DMS53 treated with DMSO at 0.1 percent for 48 hours (cell line): ENCODE data around the gene TMTC2.
A peak's percentile ranks its signal among the peaks of the same experiment; 100 is the strongest.
"Not testable (repeated sequence)": the region's sequence is repeated elsewhere in the genome, so short reads cannot be mapped to it uniquely, and the experiment has no call there.

ENCODE experiments used
- DNase-seq: peaks from one replicate; lab custom pipeline; 2025; ENCODE audit not compliant: unreplicated experiment; lab: John Stamatoyannopoulos, UW

The TMTC2 gene

DNA sequence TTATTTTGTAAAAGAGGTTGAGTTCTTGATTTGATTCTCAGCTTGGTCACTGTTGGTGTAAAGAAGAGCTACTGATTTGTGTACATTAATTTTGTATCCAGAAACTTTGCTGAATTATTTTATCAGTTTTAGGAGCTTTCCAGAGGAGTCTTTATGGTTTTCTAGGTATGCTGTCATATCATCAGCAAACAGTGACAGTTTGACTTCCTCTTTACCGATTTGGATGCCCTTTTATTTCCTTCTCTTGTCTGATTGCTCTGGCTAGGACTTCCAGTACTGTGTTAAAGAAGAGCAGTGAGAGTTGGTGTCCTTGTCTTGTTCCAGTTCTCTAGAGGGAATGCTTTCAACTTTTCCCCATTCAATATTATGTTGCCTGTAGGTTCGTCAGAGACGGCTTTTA, 431.2 kb downstream of the TMTC2 start:
- not testable (repeated sequence) for DNase-seq

GRCh38 chr12:83121897-83122622, 435.4 kb downstream of the TMTC2 start:
- DNase-seq: no peak

DNA sequence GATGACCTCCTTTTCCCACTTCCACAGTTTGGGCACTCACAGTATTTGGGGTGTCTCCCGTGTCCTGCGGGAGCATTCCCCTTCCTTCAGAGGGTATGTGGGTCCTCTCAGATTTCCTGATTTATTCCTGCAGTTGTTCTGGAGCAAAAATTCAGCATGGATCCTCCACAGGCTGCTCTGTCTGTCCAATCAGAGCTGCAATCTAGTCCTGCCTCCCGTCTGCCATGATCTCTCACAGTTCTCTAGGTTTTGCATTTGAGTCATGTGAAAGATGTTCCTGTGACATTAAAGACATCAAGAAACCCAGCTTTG, 435.9 kb downstream of the TMTC2 start:
- DNase-seq: no peak

DNA sequence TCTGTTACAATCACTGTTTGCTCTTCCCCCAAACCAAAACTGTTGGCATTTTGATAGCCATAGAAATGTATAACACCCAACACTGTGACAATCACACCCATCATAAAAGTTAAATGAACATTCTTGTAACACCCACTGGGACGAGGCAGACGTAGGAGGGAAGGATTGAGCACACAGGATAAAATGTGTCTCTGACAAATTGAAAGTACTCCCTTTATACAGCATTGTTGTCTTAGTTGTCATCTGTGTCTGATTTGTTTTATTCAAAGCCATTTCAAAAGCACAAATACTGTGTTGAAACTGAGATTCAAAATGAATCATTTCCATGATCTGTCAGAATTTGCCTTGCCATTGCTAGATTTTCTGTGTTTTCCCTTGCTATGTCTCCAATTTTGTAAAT, 436.3 kb downstream of the TMTC2 start:
- DNase-seq: no peak

- DNase-seq: no peak
These were observed 441.8 kb downstream of the TMTC2 start for GRCh38 chr12:83128540-83128939.

GRCh38 chr12:83130178-83130577, 443.5 kb downstream of the TMTC2 start:
- DNase-seq: no peak

GRCh38 chr12:83132360-83132759, 445.7 kb downstream of the TMTC2 start:
- no peak for DNase-seq

GRCh38 chr12:83136411-83136810, 449.7 kb downstream of the TMTC2 start:
- DNase-seq: no peak

GRCh38 chr12:83140135-83140534, 453.4 kb downstream of the TMTC2 start:
- DNase-seq: no peak

DNA sequence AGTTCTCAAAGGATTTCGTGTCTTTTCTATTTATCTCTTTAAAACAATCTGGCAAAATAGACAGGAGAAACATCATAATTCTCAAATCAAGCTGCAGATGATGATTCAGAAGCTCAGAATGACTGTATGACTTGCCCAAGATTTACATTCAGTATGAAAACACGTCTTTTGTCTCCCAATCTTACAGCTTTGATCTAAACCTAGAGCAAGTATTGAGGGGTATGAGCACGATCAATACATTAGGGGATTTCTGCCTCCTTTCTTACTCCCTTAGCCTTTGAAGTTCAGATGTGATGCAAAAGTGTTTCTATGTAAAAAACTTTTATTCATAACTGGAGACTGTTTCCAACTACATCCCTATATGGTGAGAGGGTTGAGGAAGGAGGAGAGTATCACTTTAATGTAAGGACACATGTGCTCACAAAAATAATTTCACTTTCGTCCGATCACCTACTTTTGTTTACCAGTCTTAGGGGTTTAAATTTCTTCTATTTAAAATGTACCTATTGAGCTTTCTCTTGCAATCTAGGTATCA, 454.8 kb downstream of the TMTC2 start:
- DNase-seq: no peak

GRCh38 chr12:83142914-83143313, 456.2 kb downstream of the TMTC2 start:
- DNase-seq: no peak

- no peak for DNase-seq
These were observed 457.2 kb downstream of the TMTC2 start for GRCh38 chr12:83143950-83144349.

DNA sequence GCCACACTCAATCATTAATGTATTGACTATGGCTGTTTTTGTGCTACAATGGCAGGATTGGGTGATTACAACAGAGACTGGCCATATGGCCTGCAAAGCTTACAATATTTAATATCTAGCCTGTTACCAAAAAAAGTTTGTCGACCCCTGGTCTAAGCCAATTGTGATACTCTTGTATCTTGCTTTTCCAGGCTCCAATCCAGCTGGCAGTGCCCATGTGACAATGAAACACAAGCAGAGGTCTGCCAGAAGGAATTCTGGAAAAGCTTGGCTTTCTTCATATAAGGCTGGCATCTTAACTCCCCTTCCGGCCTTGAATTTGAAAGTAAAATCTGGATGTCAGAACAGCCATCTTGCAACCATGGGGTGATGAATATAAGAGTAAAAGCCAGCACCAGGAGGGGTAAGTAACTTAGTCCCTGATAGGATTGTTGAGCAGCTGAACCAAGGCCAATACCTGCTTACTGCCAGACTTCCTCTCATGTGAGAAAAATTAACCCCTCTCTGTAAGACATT, 458.7 kb downstream of the TMTC2 start:
- DNase-seq: no peak

DNA sequence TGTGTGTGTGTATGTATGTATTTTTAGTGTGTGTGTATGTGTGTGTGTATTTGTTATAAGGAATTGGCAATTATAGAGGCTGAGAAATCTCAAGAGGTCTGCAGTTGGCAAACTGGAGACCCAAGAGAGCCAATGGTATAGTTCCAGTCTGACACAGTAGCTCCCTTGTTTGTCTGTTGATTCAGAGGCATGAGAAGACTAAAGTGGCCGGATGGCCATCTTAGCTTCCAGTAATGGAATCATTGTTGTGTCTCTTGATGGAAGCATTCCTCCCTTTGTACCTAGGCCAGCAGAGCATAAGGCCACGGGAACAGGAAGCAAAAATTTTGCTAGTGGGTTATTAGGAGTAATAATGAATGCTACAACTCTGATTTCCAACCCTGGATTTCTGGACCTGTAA, 460.6 kb downstream of the TMTC2 start:
- no peak for DNase-seq

- DNase-seq: no peak
These were observed 463.3 kb downstream of the TMTC2 start for GRCh38 chr12:83149987-83150386.

GRCh38 chr12:83150465-83151189, 463.9 kb downstream of the TMTC2 start:
- no peak for DNase-seq

GRCh38 chr12:83153177-83153576, 466.5 kb downstream of the TMTC2 start:
- DNase-seq: no peak

DNA sequence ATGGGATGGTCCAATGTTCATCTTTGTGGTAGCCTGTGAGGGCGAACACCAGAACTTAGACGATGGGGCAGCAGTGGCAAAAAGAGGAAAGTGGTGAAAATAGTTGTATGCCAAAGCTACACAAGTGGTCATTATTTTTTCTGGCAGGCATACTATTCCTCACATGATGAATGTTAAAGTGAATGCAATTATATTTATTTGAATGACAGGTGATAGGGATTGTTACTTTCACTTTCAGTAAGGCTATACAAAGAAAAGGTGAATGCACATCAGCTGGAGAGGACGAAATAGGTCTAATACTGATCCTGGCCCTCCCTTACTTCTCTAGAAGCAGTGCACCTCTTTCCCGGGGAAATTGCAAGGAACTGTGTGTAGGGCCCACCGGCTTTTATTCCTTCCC, 470.1 kb downstream of the TMTC2 start:
- peak; percentile 42 for DNase-seq

DNA sequence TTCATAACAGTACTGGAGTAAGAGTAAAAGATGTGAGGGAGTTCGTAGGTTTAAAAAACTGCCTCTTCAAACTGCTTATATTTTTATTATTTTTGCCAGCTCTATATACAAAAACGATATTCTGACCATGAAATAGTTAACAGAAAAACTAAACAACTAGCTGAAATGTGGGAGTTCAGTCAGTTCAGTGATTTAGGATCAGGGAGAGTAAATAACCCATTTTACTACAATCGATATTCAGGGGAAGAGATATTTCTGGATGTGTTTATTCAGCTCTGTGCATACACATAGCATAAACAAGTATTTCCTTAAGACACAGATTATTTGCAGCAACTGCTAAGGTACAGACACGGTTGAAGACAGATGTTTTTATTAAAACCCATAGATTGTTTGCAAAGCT, 470.9 kb downstream of the TMTC2 start:
- DNase-seq: no peak

- DNase-seq: no peak
These were observed 472.0 kb downstream of the TMTC2 start for GRCh38 chr12:83158613-83159207.

- DNase-seq: no peak
These were observed 474.8 kb downstream of the TMTC2 start for GRCh38 chr12:83161456-83161855.

DNA sequence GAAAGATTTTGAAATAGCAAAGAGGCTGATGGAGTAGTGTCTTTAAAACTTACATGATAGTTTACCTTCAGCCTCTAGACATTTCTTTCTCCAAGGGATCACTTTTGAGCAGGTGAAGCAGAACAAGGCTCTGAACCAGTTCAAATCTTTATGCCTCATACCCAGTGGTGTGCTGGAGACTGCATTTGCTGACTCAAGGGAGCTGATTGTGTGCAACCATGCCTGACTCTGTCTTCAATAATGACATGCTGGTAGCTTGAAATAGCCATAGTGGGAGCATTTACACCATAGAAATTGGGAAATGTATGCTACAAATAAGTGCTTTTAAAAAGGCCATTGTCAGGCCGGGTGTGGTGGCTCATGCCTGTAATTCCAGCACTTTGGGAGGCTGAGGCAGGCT, 482.0 kb downstream of the TMTC2 start:
- DNase-seq: no peak
